Esophagus squamous epithelium (tissue), 4 donors: ENCODE measurements around the gene PRKX.
"Not testable (repeated sequence)": the region's sequence is repeated elsewhere in the genome, so short reads cannot be mapped to it uniquely, and the experiment has no call there.

Source experiments
- POLR2A ChIP-seq, 4 donors: fragments of 450-650 bp; IDR thresholded peaks; one replicate each; pipeline ENCODE4 v1.6.1; 2017; ENCODE audit warnings: antibody characterized with exemption in 4 of 4, mild to moderate bottlenecking in 4 of 4, moderate library complexity in 3 of 4
- TF ChIP-seq, protein P1 (sequence below), 6 experiments: fragments of 450-650 bp in 4 of 6; fragments of 200-600 bp in 2 of 6; sonication (generic) in 2 of 6; IDR thresholded peaks; one replicate each; pipeline ENCODE4 v1.5.1; 2016 to 2019; ENCODE audit warnings: antibody characterized with exemption in 6 of 6, mild to moderate bottlenecking in 4 of 6, moderate library complexity in 4 of 6

DNA sequence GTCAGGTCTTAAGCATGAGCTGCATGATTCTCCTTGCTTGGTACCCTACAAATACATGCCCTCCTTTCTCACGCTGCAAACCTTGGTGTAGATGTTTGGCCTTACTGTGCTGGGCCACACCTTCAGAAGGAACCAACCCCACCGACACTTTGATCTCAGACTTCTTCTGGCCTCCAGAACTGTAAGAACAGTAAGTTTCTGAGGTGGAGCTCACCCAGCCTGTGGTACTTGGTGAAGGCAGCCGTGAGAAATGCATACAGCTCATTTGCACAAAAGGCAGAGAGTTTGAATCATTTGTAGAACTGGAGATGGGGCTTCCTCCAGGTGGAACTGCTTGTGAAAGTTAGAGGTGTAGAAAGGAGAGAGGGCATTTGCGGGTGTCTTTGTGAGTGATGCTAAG lies 21.0 kb upstream of the PRKX start:
- TF ChIP-seq, protein P1, sequence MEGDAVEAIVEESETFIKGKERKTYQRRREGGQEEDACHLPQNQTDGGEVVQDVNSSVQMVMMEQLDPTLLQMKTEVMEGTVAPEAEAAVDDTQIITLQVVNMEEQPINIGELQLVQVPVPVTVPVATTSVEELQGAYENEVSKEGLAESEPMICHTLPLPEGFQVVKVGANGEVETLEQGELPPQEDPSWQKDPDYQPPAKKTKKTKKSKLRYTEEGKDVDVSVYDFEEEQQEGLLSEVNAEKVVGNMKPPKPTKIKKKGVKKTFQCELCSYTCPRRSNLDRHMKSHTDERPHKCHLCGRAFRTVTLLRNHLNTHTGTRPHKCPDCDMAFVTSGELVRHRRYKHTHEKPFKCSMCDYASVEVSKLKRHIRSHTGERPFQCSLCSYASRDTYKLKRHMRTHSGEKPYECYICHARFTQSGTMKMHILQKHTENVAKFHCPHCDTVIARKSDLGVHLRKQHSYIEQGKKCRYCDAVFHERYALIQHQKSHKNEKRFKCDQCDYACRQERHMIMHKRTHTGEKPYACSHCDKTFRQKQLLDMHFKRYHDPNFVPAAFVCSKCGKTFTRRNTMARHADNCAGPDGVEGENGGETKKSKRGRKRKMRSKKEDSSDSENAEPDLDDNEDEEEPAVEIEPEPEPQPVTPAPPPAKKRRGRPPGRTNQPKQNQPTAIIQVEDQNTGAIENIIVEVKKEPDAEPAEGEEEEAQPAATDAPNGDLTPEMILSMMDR (IDR thresholded peaks at IDR 0.05): not testable (repeated sequence)
- TF ChIP-seq POLR2A (IDR thresholded peaks at IDR 0.05): not testable (repeated sequence)
